Erythroblast (primary cell): ENCODE results near the gene LHFPL4.
A peak's percentile ranks its signal among the peaks of the same experiment; 100 is the strongest.
"Not testable (repeated sequence)": the region's sequence is repeated elsewhere in the genome, so short reads cannot be mapped to it uniquely, and the experiment has no call there.

Experiments used
- DNase-seq, 2 experiments: peaks; one replicate each; lab custom pipeline; 2025; lab: John Stamatoyannopoulos, UW
- GATA1 ChIP-seq: IDR thresholded peaks from 2 replicates; pipeline ENCODE4 v1.6.1; 2011; ENCODE audit warnings: low read depth, mild to moderate bottlenecking, control low read depth, low read length, moderate library complexity
- POLR2A ChIP-seq: IDR thresholded peaks from 2 replicates; pipeline ENCODE4 v1.6.1; 2011; ENCODE audit warnings: mild to moderate bottlenecking, low read length

The LHFPL4 gene

GRCh38 chr3:9553021-9553947 is at the start of gene LHFPL4:
Gene LHFPL4 (minus strand): TSS chr3:9553822. CDS start chr3:9552679, 1,143 bp downstream.
- no peak for DNase-seq
- no peak for TF ChIP-seq GATA1
- TF ChIP-seq POLR2A = no peak

GRCh38 chr3:9602620-9603019 is 49.0 kb upstream of the LHFPL4 start:
- no peak for DNase-seq
- no peak for TF ChIP-seq GATA1
- TF ChIP-seq POLR2A = no peak

DNA sequence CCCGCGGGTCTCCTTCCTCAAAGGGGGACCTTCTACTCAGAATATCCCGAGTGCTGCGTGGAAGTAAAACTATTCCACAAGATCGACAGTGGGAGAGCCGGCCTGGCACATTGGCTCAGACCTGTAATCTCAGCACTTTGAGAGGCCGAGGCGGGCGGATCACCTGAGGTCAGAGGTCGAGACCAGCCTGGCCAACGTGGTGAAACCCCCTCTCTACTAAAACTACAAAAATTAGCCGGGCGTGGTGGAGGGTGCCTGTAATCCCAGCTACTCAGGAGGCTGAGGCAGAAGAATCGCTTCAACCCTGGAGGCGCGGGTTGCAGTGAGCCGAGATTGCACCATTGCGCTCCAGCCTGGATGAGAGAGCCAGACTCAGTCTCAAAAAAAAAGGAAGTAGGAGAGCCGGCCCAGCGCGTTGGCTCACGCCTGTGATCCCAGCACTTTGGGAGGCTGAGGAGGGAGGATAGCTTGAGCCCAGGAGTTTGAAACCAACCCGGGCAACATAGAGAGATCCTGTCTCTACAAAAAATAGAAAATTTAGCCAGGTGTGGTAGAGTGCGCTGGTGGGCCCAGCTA is 47.5 kb upstream of the LHFPL4 start:
- not testable (repeated sequence) for DNase-seq

- peak in 1 of 2 experiments; percentile 12 for DNase-seq
- TF ChIP-seq POLR2A = no peak
- TF ChIP-seq GATA1 = no peak
Observed at GRCh38 chr3:9600597-9600996, 47.0 kb upstream of the LHFPL4 start.

DNA sequence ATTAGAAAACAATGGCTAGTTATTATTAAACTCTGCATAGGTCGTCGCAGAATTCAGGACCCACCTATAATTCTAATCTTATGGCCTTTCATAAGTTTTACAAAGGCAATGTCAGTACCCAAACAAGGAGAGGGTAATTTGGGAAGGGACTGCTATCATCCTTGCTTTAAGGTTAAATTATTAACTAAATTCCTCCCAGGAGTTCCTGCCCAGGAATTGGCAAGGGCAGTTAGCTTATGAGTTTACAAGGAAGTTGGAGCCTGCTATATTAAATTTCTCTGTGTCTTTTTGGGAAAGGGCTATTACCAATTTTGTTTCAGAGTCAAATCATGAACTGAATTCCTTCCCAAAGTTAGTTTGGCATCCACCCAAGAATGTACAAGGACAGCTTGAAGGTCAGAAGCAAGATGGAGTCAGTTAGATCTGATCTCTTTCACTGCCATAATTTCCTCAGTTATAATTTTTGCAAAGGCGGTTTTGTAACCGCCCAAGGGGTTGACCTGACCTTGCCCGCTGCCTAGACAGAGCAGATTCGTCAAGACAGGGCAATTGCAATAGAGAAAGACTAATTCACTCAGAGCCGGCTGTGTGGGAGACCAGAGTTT is 45.3 kb upstream of the LHFPL4 start:
- TF ChIP-seq GATA1 = no peak
- TF ChIP-seq POLR2A = no peak
- DNase-seq = no peak

GRCh38 chr3:9595877-9596276 is 42.3 kb upstream of the LHFPL4 start:
- DNase-seq = no peak
- TF ChIP-seq GATA1 (no peak), POLR2A (no peak)

GRCh38 chr3:9591781-9592180 is 38.2 kb upstream of the LHFPL4 start:
- not testable (repeated sequence) for DNase-seq

GRCh38 chr3:9590282-9590791 is 36.7 kb upstream of the LHFPL4 start:
- no peak for TF ChIP-seq POLR2A
- TF ChIP-seq GATA1 = no peak
- peak in 1 of 2 experiments; percentile 15 for DNase-seq

DNA sequence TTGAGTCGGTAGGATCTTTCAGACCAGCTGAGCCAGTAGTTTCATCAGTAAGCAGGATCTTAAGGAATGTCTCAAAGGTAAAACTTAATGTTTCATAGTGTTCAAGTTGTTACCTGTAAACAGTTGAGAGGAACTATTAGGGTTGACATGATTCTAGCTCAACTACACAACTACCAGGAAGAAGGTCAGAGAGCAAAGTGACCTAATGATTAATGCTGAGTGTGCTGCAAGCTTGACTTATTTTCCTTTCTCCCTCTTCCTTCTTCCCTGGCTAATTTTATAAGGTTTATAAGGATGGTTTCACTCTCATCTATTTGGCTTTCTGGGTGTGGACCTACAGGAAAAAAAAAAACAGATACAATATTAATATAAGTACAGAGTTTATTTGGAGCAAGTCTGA is 30.2 kb upstream of the LHFPL4 start:
- no peak for TF ChIP-seq GATA1
- no peak for TF ChIP-seq POLR2A
- DNase-seq = no peak

GRCh38 chr3:9583371-9583770 is 29.7 kb upstream of the LHFPL4 start:
- TF ChIP-seq GATA1 = no peak
- DNase-seq = no peak

- DNase-seq = no peak
- TF ChIP-seq GATA1 (no peak), POLR2A (no peak)
Observed at GRCh38 chr3:9582332-9582731, 28.7 kb upstream of the LHFPL4 start.

DNA sequence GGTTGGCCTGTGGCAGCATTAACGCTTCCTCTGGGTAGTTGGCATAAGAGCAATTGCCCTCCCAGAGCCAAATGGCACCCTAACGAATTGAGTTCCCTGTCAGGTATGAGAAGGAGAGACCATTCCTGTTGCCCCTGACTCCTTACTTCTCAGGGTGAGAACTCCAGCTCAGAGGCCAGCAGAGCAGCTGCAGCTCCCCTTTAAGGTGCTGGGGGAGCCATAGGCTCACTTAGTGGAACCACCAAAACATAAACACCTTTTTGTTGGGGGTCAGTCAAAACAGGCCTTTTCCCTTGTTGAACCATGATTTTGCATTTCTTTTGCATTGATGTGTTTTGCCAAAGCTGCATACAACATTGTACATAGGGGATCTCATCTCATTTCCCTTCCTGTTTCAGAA is 28.1 kb upstream of the LHFPL4 start:
- no peak for DNase-seq
- TF ChIP-seq GATA1 (no peak), POLR2A (no peak)

- TF ChIP-seq POLR2A = no peak
- TF ChIP-seq GATA1 = no peak
- DNase-seq = no peak
Observed at GRCh38 chr3:9569054-9569453, 15.4 kb upstream of the LHFPL4 start.

DNA sequence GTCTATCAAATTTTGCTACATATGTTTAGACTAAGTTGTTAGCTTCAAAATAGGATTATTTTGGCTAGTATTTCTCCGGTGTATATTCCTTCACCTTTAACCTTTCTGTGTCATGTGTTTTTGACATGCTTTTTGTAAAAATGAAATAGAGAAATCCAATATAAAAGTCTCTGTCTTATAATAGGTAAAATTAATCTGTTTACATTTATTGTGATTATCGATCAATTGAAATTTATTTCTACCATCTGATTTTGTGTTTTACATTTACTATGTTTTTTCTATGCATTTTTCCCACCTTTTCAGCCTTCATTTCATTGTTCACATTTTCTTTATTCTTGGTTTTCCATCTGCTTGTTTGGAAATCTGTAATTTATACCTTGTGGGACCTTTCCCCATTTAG is 11.7 kb upstream of the LHFPL4 start:
- no peak for DNase-seq
- no peak for TF ChIP-seq POLR2A
- TF ChIP-seq GATA1 = no peak
